Measurements from ENCODE around the gene METTL25B. TPM values are rescaled to one million over a fixed set of nuclear protein-coding genes. Genes with fewer than 3 reads are reported as not detected.

Gene METTL25B
- total and polyA plus RNA-seq, 2 experiments from 2014 or later: 18.3 to 21.1 TPM

DNA sequence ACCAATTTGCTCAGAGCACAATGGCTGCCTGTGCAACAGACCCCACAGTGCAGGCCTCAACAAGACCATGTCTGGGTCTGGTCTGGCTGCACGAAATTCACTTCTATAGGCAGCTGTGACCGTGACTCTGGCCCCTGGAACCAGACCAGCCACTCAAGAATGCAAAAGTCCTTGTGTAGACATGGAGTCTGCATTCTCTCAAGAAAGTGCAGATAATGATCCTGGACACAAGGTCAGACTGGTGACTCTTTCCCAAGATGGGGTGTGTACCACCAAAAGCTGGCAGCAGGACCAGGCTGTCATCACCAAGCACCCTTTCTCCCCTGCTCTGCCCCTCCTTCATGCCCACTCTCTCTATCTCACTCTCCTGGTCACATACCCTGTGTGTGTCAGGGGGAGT is 7.1 kb upstream of the METTL25B start:
- H2AFZ ChIP-seq: no peak overlapping the region
- Mint-ChIP-seq H3K9me3 (no peaks in the 10 kb centered on the region; the same call in 2 of the 3 replicates), H3K27ac (no peak overlapping the region), H3K36me3 (ENCODE audit: low read depth) (peaks cover 46% of the 10 kb centered on the region), H3K4me1 (peaks cover 12% of the 10 kb centered on the region), H3K4me3 (no peak overlapping the region), H3K27me3 (ENCODE audit: insufficient read depth, low read depth, poor library complexity) (peaks cover 10% of the 10 kb centered on the region)
- no peaks in the 10 kb centered on the region for H3K27me3 ChIP-seq (ENCODE audit: insufficient read depth)
- H3K4me1 ChIP-seq (ENCODE audit: insufficient read depth): peaks cover 19% of the 10 kb centered on the region
- H3K27ac ChIP-seq (ENCODE audit: low read depth): no peak overlapping the region
- H3K4me3 ChIP-seq: no peak overlapping the region
- peaks cover 24% of the 10 kb centered on the region for H3K36me3 ChIP-seq (ENCODE audit: insufficient read depth)
- H4K20me1 ChIP-seq (replicated peaks; ENCODE audit: insufficient read depth): peaks cover 44% of the 10 kb centered on the region
- ATAC-seq (no peak), DNase-seq (ENCODE audit: low spot score) (no peak)
- no peak overlapping the region for H3K4me2 ChIP-seq
- peaks cover 40% of the 10 kb centered on the region for H3K79me2 ChIP-seq (replicated peaks; ENCODE audit: insufficient read depth)
- peaks cover 19% of the 10 kb centered on the region for H3F3A ChIP-seq (replicated peaks; ENCODE audit: low read depth)
- no peaks in the 10 kb centered on the region for H3K9me2 ChIP-seq (ENCODE audit: insufficient read depth)
- TF ChIP-seq EZH2 (IDR thresholded peaks at IDR 0.05; ENCODE audit: low read depth, unreplicated experiment): no peak
- TF ChIP-seq, protein P1, sequence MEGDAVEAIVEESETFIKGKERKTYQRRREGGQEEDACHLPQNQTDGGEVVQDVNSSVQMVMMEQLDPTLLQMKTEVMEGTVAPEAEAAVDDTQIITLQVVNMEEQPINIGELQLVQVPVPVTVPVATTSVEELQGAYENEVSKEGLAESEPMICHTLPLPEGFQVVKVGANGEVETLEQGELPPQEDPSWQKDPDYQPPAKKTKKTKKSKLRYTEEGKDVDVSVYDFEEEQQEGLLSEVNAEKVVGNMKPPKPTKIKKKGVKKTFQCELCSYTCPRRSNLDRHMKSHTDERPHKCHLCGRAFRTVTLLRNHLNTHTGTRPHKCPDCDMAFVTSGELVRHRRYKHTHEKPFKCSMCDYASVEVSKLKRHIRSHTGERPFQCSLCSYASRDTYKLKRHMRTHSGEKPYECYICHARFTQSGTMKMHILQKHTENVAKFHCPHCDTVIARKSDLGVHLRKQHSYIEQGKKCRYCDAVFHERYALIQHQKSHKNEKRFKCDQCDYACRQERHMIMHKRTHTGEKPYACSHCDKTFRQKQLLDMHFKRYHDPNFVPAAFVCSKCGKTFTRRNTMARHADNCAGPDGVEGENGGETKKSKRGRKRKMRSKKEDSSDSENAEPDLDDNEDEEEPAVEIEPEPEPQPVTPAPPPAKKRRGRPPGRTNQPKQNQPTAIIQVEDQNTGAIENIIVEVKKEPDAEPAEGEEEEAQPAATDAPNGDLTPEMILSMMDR (conservative IDR thresholded peaks at IDR 0.05; ENCODE audit: low read depth in 2 of 2): no peak

DNA sequence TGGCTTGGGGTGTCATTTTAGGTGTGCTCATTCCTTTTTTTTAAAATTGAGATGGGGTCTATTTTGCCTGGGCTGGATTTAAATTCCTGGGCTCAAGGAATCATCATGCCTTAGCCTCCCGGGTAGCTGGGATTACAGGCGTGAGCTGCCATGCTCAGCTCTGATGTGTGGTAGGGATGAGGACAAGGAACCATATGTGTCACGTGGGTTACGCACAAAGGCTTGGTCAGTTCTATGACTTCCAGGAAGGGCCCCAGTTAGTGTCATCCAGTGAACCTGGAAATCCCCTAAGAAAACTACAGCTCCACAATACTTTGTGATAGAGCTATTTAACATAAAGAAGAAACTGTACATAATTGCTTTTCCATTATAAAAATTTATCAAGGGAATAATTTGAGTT is 6.7 kb upstream of the METTL25B start:
- no peaks in the 10 kb centered on the region; the same call in 2 of the 3 replicates for H3K9me3 Mint-ChIP-seq
- no peak overlapping the region for H3K27ac Mint-ChIP-seq
- peaks cover 12% of the 10 kb centered on the region for H3K4me1 Mint-ChIP-seq
- Histone ChIP-seq H3K4me2 (no peak overlapping the region), H3K4me3 (no peak overlapping the region), H3F3A (replicated peaks; ENCODE audit: low read depth) (peaks cover 21% of the 10 kb centered on the region), H3K9me2 (ENCODE audit: insufficient read depth) (no peaks in the 10 kb centered on the region), H4K20me1 (replicated peaks; ENCODE audit: insufficient read depth) (peaks cover 48% of the 10 kb centered on the region), H3K4me1 (ENCODE audit: insufficient read depth) (peaks cover 23% of the 10 kb centered on the region), H2AFZ (no peak overlapping the region), H3K36me3 (ENCODE audit: insufficient read depth) (peaks cover 24% of the 10 kb centered on the region), H3K27ac (ENCODE audit: low read depth) (no peak overlapping the region), H3K79me2 (replicated peaks; ENCODE audit: insufficient read depth) (peaks cover 44% of the 10 kb centered on the region), H3K27me3 (ENCODE audit: insufficient read depth) (no peaks in the 10 kb centered on the region)
- DNase-seq (ENCODE audit: low spot score) (no peak), ATAC-seq (no peak)
- H3K4me3 Mint-ChIP-seq: no peak overlapping the region
- H3K27me3 Mint-ChIP-seq (ENCODE audit: insufficient read depth, low read depth, poor library complexity): peaks cover 10% of the 10 kb centered on the region
- peaks cover 44% of the 10 kb centered on the region for H3K36me3 Mint-ChIP-seq (ENCODE audit: low read depth)
- TF ChIP-seq EZH2 (IDR thresholded peaks at IDR 0.05; ENCODE audit: low read depth, unreplicated experiment): no peak
- TF ChIP-seq POLR2AphosphoS5 (IDR thresholded peaks at IDR 0.05; ENCODE audit: low read depth): no peak
- TF ChIP-seq, protein P2, sequence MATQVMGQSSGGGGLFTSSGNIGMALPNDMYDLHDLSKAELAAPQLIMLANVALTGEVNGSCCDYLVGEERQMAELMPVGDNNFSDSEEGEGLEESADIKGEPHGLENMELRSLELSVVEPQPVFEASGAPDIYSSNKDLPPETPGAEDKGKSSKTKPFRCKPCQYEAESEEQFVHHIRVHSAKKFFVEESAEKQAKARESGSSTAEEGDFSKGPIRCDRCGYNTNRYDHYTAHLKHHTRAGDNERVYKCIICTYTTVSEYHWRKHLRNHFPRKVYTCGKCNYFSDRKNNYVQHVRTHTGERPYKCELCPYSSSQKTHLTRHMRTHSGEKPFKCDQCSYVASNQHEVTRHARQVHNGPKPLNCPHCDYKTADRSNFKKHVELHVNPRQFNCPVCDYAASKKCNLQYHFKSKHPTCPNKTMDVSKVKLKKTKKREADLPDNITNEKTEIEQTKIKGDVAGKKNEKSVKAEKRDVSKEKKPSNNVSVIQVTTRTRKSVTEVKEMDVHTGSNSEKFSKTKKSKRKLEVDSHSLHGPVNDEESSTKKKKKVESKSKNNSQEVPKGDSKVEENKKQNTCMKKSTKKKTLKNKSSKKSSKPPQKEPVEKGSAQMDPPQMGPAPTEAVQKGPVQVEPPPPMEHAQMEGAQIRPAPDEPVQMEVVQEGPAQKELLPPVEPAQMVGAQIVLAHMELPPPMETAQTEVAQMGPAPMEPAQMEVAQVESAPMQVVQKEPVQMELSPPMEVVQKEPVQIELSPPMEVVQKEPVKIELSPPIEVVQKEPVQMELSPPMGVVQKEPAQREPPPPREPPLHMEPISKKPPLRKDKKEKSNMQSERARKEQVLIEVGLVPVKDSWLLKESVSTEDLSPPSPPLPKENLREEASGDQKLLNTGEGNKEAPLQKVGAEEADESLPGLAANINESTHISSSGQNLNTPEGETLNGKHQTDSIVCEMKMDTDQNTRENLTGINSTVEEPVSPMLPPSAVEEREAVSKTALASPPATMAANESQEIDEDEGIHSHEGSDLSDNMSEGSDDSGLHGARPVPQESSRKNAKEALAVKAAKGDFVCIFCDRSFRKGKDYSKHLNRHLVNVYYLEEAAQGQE (IDR thresholded peaks at IDR 0.05; ENCODE audit: unreplicated experiment): no peak
- no peak for TF ChIP-seq EZH2phosphoT487 (IDR thresholded peaks at IDR 0.05; ENCODE audit: unreplicated experiment)
- no peak for TF ChIP-seq STAT1 (IDR thresholded peaks at IDR 0.05; ENCODE audit: unreplicated experiment)
- no peak for TF ChIP-seq ZNF114 (CRISPR knock-in tag; IDR thresholded peaks at IDR 0.05)
- TF ChIP-seq, protein P3, sequence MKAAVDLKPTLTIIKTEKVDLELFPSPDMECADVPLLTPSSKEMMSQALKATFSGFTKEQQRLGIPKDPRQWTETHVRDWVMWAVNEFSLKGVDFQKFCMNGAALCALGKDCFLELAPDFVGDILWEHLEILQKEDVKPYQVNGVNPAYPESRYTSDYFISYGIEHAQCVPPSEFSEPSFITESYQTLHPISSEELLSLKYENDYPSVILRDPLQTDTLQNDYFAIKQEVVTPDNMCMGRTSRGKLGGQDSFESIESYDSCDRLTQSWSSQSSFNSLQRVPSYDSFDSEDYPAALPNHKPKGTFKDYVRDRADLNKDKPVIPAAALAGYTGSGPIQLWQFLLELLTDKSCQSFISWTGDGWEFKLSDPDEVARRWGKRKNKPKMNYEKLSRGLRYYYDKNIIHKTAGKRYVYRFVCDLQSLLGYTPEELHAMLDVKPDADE (IDR thresholded peaks at IDR 0.05): no peak
- TF ChIP-seq, protein P4, sequence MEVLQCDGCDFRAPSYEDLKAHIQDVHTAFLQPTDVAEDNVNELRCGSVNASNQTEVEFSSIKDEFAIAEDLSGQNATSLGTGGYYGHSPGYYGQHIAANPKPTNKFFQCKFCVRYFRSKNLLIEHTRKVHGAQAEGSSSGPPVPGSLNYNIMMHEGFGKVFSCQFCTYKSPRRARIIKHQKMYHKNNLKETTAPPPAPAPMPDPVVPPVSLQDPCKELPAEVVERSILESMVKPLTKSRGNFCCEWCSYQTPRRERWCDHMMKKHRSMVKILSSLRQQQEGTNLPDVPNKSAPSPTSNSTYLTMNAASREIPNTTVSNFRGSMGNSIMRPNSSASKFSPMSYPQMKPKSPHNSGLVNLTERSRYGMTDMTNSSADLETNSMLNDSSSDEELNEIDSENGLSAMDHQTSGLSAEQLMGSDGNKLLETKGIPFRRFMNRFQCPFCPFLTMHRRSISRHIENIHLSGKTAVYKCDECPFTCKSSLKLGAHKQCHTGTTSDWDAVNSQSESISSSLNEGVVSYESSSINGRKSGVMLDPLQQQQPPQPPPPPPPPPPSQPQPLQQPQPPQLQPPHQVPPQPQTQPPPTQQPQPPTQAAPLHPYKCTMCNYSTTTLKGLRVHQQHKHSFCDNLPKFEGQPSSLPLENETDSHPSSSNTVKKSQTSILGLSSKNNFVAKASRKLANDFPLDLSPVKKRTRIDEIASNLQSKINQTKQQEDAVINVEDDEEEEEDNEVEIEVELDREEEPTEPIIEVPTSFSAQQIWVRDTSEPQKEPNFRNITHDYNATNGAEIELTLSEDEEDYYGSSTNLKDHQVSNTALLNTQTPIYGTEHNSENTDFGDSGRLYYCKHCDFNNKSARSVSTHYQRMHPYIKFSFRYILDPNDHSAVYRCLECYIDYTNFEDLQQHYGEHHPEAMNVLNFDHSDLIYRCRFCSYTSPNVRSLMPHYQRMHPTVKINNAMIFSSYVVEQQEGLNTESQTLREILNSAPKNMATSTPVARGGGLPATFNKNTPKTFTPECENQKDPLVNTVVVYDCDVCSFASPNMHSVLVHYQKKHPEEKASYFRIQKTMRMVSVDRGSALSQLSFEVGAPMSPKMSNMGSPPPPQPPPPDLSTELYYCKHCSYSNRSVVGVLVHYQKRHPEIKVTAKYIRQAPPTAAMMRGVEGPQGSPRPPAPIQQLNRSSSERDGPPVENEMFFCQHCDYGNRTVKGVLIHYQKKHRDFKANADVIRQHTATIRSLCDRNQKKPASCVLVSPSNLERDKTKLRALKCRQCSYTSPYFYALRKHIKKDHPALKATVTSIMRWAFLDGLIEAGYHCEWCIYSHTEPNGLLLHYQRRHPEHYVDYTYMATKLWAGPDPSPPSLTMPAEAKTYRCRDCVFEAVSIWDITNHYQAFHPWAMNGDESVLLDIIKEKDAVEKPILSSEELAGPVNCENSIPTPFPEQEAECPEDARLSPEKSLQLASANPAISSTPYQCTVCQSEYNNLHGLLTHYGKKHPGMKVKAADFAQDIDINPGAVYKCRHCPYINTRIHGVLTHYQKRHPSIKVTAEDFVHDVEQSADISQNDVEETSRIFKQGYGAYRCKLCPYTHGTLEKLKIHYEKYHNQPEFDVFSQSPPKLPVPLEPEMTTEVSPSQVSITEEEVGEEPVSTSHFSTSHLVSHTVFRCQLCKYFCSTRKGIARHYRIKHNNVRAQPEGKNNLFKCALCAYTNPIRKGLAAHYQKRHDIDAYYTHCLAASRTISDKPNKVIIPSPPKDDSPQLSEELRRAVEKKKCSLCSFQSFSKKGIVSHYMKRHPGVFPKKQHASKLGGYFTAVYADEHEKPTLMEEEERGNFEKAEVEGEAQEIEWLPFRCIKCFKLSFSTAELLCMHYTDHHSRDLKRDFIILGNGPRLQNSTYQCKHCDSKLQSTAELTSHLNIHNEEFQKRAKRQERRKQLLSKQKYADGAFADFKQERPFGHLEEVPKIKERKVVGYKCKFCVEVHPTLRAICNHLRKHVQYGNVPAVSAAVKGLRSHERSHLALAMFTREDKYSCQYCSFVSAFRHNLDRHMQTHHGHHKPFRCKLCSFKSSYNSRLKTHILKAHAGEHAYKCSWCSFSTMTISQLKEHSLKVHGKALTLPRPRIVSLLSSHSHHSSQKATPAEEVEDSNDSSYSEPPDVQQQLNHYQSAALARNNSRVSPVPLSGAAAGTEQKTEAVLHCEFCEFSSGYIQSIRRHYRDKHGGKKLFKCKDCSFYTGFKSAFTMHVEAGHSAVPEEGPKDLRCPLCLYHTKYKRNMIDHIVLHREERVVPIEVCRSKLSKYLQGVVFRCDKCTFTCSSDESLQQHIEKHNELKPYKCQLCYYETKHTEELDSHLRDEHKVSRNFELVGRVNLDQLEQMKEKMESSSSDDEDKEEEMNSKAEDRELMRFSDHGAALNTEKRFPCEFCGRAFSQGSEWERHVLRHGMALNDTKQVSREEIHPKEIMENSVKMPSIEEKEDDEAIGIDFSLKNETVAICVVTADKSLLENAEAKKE (CRISPR knock-in tag; IDR thresholded peaks at IDR 0.05): no peak

Data from GM23338 (cell line).